HG02884 (cell line): ENCODE data around the gene PAPPA.

ENCODE experiments used
- ATAC-seq: cut with Tn5 transposase; IDR thresholded peaks from one replicate; pipeline ENCODE4 v1.9.1; 2021; ENCODE audit warnings: mild to moderate bottlenecking, moderate library complexity; ENCODE audit not compliant: unreplicated experiment

Gene PAPPA

DNA sequence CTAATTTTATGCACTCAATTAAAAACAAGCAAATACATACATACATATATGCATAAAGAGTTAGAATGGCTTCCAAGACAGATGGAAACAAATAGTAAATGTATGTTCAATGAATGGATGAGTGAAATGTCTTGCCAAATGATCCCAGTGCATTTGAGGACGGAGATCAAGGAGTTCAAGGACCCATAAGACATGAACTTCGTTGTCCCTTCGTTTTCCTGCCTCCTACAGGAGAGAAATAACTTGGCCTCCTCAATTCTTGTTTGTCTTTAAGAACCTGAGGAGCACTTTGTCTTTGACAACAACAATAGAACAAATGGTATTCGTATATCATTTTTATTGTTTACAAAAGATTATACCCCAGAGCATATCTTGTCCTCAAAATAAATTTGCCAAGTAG is 2.4 kb upstream of the PAPPA start:
- ATAC-seq = no peak

DNA sequence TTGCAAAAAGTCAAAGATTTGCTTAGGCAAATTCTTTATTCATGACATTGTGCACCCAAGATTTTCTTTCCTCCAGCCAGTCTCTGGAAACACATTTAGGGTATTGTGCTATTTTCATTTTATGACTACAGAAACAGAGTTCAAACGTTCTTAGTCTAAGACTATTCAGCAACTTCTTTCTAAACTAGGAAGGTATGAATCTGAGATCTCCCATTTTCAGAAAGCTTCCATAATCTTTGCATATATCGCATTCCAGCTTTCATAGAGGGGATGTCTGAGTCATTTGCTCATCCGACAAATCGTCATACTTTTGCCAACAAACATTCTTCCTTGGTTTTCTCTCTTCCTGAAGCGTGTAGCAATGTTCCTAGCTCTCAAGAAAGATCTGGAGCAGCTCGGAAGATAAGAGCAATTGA is 1.6 kb upstream of the PAPPA start:
- no peak for ATAC-seq

DNA sequence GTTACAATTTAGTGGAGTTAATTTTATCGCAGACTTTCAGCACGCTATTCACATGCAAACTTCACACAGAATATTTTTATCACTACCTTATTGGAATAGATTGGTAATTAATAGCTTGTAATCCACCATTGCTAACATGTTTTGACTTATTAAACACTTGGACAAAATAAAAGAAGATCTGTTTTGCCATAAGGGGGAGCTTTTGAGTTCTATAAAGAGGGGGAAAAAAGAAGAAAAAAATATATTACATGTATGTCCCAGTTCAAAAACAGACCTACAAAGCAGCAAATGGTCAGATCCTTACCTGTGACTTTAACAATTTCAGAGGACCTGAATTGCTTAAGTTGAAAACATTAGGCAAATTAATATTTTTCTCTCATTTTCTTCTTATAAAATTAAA is 1.2 kb upstream of the PAPPA start:
- ATAC-seq = no peak

DNA sequence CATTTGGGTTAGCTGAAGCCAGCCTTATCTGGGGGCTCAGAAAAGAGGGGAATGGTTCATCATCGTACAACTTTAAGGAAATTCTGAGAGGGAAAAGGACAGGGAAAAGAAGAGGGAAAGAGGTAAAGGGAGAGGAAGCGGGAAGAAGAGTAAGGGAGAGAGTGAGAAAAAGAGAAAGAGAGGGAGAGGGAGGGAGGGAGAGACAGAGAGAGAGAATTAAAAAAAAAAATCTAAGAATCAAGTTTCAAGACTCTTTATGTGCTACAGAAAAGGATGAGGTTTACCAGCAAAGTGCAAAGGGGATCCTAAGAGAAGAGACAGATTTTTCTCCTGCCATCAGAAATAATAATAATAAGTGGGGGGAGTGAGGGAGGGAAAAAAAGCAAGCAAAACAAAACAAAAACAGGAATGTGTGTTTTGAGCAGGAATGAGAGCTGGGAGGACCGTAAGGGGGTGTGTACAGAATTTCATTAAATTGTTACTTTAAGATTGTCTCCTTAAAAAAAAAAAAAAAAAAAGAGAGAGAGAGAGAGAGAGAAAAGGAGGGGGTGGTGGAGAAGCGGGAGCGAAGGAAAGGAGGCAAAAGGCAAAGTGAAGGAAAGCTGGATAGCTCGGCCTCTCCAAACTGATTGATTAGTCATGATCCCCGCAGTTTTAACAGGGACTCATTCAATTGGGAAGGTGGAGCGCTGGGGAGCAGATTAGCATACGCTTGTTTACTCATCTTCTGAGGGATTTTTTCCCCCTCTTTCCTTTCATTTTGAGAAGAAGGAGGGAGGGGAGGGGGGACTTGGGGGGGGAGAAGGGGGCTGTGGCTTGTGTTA is 438 bp upstream of the PAPPA start:
- ATAC-seq = no peak

DNA sequence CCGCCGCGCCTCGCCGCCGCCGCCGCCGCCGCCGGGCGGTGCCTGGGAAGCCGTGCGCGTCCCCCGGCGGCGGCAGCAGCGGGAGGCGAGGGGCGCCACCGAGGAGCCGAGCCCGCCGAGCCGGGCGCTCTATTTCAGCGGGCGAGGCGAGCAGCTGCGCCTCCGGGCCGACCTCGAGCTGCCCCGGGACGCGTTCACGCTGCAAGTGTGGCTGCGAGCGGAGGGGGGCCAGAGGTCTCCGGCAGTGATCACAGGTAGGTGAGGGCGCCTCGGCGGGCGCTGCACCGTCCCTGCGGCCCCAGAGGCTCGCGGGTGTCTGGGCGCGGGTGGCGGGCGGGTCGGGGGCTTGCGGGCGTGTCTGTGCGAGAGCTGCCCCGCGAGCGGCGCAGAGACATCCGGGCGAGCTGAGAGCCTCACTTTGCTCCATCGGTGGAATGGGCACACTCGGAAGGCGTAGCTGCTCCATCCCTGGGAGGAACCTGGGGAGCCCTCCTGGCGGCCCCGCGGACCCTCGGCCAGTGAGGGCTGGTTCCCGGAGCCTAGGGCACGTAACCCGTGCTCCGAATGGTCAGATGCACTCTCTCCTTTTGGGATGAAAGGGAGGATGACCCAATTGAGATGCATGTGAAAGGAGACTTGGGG is 864 bp downstream of the PAPPA start:
- ATAC-seq = no peak

DNA sequence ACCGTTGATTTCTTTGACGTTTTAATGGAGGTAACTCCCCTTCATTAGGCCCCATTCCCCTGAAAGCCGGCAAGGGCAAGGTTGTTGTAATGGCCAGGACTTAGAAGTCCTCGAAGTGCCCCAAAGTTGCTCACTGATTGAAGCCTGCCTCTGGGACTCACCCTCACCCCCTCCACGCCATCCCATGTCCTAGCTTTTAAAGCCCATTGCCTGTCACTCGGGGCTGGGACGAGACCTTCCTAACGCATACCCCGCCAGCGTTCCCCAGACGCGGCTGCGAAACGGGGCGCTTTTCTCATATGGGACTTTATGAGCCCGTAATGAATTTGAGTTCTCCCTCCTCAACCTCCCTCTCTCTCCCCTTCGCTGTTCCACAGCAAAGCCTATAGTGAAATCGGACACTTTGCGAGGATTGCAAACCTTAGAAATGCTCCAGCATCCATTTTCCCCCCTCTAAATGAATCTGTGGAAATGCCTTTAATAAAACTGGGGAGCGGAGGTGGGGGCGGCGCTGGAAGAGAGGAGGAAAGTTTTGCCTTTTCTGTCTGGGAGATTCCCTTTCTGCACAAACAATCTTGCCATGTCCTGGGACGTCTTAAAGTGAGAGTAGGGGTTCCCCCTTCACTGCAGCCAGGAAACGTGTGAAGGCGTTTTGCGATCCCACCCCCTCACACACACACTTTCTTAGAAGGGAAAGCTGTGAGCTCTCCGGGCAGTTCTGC is 1.5 kb downstream of the PAPPA start:
- peak; percentile 54 for ATAC-seq

DNA sequence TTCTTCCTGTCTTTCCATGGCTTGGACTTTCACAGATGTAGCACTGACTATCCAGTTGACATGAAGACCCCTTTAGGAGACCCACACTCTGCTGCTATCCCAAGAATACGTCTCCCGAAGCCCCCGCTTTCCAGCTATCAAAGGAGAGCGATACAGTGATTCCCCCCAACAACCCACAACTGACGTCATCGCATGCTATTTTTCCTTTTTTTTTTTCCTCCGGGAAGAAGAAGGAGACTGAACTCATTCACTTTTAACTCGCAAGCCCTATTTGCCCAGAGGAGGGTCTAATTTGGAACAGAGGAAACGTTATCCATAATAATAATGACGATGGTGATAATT is 2.1 kb downstream of the PAPPA start:
- ATAC-seq = no peak

DNA sequence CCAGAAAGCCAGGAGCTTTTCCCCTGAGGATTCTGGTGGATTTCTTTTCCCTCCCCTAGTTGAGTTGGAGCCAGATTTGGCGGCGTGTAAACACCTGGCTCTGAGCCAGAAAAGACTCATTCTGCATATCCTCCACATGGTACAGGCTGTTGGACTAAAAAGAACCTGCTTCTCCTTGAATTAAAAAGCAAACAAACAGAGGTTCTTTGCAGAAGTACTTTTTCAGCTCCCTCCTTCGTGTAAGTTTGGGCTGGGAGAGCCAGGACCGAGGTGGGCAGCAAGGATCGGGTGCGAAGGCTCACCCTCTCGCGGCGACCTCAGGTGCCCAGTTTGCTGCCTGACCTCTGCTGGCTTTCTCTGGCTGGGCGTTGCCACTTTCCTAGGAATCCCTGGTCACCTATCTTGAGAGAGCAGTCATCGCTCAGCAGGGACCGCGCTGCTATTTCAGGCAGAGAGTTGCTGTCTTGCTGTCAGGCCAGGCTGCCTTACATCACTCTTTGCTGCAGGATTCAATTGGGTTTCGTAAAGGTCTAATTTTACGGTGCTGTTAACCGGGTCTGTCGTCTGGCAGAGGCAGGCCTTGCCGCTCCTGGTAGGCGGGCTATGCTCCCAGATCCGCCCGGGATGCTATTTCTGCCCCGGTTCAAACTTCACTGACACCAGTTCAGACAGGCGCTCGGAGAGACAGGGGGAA is 3.2 kb downstream of the PAPPA start:
- ATAC-seq = no peak

DNA sequence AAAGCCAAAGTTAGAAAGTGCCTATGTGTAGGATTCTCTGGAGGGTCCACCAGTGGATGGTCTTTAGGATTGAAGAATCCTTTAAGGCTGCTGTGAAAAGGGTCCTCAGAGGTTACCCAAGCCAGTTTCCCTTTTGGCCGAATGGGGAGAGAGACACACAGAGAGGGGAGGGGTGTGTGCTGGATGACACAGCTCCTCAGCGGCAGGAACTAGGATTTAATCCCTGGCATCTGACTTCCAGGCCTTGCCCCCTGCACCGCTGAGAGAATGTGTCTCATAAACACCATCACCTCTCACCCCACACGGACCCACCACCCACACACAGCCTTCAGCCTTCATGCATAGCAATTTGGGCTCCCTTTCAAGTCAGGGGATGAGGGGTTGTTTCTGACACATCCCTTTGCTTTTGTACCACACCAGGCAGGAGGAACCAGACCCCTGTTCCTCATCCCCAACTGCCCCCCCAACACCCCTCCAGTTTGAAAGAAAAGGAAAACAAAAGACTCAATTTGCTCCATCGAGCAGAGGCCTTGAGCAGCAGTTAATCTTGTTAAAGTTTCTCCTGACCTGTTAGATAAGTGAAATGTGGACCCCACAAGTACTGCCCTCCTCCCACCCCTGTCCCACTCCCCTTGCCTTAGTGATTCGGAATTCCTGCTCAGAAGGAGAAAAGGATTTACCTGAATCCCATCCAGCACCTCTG is 4.0 kb downstream of the PAPPA start:
- no peak for ATAC-seq

DNA sequence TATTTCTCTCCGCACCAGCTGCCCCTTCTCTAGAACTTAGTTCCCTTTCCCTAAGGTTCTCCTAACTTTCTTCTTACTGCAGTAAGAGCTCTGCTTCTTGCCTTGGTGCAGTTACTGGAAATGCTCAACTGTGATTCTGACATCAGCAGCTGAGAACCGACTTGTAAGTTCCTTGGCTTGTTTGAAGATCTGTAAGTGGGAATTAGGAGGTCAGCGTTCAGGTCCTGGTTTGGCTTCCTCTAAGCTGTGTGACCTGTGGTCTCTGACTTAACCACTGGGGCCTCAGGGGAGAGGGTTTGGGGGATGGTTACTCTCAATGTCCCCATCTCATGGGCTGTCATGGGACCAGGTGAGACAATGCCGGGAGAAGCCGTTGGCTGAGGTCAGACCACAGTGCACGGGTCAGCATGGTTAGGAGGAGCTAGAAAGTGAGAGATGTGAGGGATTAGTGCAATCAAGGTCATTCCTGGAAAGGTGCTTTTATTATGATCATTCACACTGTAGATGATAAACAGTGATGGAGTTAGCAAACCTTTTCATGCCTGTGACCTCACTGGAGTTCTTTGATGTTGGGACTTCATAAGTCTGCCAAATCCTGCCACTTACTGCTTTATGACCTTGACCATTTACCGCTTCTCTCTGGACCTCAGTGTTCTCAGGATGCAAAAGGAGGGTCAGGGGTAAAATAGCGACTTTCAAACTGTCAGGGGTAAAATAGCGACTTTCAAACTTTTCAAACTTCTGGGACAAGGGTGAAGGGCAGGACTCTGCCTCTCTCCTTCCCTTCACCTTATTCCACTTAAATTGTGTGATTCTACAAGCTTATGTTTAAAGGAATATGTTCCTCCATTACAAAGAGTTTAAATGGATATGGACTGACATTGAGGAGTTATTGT is 7.3 kb downstream of the PAPPA start:
- no peak for ATAC-seq

DNA sequence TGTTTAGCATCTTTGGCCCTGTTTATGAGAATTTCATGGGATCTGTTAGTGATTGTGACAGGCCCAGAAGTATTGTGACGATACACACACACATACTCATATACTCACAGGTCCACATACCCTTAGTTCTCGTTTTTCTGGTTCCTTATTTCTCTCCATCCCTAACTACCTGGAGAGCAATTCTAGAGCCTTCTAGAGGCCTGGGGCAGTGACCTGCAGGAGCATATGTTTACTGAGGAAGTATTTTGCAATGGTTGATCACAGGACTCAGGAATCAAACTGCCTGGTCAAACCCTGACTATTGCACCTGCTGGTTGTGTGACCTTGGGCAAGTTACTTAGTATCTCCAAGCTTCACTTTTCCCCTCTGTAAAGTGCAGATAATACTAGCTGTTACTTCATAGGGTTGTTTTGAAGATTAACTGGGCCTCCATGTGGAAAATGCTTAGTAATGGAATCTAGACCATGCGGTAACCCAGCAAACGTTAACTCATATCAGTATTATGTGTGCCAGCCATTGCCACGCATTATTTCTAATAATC is 8.7 kb downstream of the PAPPA start:
- no peak for ATAC-seq

DNA sequence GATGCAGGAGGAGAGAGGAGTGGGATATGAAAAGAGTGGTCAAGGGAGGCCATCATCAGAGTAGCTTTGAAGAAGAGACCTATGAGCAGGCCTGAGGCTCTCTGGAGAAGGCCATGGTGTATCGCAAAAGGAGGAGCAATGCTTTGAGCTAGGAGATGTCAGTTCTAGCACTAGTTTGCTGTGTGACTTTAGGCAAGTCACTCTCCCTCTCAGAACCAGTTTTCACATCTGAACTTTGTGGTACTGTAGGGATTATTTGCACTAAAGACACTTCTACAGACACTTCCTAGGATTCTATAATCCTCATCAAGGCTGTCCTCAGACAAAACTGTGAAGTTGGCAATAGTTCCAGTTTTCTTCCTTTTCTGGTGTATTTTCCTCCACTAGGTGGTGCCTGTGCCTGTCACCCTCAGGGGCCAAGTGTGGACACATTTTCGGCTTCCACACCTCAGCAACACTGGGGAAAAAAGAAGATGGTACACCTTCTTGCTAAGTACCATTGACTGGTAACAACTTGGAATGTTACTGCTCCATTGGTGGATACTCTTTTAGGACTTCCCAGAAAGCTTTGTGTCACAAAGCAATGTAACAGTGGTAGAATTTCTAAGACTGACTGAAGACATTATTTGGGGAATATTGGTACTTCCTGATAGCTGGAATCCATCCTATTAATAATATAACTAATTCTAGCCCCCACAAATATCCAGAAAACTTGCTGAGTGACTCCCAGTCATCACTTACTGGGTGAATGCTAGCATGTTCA is 9.9 kb downstream of the PAPPA start:
- peak; percentile 59 for ATAC-seq

DNA sequence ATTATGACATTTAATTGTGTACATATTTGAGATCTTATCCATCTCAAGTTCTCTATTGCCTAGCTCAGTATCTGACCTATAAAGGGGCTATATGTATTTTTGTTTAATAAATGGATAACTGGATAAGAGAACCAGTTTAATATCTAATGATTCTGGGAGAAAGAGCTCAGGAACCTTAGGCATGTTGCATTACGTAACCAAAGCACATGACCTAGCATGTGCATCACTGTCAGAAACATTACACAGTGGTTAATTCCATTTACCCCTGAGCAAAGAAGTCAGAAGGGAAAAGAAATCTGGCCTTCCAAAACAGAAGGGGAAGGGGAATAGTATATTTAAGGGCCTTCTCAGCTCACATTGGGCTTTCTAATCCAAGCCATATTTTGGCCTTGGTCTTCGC is 12.3 kb downstream of the PAPPA start:
- no peak for ATAC-seq

DNA sequence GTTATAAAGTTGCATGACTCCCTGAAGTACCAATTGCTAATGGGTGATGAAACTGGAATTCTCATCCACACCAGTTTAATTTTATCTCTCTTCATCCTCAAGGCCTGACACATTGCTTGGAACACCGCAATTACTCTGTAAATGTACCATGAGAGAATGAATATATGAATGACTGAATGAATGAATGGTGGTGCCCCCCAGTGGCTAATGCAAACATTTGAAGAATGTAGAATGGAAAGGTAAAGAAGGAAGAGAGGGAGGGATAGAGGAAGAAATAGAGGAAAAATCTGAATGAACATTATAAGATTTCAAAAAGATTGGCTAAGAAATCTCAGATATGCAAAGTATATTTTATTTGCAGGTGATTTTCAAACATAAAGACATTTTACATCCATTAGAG is 13.1 kb downstream of the PAPPA start:
- no peak for ATAC-seq

DNA sequence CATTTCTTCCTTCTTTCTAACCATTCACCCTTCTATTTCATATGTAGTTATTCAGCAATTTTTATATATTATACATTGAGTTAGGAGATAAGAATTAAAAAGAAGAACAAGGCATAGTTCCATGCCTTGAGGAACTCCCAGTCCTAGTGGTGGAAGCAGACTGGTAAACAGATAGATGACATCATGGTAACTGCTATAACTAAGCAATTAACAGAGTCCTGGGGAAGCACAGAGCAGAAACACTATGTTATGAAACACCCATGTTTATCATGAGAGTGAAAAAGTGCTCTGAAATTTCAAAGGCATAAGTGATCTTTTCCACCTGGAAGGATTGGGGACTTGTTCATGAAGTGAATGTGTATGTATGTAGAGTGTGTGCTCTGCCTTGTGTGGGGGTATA is 14.6 kb downstream of the PAPPA start:
- no peak for ATAC-seq

DNA sequence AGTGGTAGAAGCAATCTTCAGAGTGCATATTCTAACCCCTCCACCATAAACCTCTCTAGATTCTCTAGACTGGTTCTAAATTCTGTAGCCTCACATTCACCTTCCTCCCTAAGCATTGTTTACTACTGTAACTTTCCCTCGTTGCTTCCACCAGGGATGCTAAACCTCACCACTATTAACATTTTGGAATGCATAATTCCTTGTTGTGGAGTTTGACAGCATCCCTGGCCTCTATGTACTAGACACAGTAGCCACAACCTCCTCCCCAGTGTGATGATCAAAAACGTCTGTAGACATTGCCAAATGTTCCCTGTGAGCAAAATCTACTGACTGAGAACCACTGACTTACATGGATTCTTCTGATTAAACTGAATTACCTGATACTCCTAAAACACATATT is 18.6 kb downstream of the PAPPA start:
- no peak for ATAC-seq

DNA sequence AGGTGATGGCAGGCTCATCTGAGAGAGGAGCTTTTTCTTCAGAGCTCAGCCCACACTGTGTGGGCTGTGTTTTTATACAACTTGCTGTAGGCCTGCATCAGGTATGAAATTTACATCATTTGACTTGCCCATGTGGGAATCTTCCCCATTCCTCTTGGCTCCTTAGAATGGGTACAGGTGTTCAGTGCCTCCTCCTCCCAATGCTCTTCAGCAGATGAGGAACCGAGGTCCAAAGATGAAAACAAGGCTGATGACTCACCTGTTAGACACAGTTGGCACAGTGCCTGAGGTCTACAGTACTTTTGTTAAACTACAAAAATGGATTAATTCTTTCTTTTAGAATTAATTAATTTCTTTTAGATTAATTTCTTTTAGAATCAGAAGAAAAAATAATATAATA is 20.8 kb downstream of the PAPPA start:
- ATAC-seq = no peak

DNA sequence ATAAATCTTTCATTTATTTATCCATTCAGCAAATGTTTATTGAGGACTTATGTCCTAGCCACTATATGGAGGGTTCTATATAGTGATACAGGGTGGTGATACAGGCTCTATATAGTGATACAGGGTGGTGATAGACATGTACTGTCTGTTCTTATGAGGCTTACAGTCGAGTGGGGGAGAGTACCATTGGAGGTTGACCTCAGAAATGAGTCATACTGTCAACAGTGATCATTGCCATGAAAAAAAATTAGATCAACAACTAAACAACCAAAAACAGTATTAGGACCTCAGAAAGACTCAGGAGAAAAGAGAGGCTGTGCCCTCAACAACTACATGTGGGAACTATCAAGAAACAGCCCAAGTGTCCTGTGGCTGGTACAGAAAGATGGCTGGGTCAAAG is 22.0 kb downstream of the PAPPA start:
- ATAC-seq = no peak
